ENCODE results near the gene ACADVL. TPM values are rescaled to one million over a fixed set of nuclear protein-coding genes. Genes with fewer than 3 reads are reported as not detected.

The ACADVL gene
- total RNA-seq, 1 donor from 2014 or later, result 354 TPM

DNA sequence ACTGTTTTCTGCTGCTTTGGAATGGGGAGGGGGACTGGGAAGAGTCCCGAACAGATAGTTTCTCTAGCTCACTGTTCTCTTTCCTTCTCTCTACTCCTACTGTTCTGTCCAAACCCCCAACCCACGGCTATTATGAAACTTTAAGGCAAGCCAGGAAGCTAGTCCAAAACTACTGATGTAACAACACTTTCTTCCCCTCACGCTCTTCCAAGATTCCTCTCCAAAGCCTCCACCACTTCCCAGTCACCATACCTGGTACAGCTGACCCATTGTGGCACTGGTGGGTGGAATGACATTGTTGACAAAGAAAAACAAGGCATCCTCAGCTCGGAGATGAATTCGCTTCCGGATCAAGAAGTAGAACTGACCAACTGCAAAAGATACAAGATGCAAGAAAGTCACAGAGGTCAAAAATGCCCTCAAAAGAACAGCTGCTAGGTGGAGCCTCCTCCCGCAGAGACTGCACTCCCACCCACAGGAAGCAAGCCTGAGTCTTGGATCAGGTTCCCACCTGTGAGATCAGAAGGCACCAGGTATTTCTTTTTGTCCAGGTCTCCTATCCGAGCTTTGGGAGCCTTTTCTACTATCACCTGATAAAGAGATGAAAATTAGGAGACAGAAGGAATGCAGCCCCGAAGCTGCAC, 21.5 kb downstream of the ACADVL start:
- Mint-ChIP-seq H3K4me1 (ENCODE audit: low read depth, unreplicated experiment) (peaks cover 21% of the 10 kb centered on the region), H3K4me3 (ENCODE audit: unreplicated experiment) (peak overlapping the region; percentile 94), H3K27ac (ENCODE audit: unreplicated experiment) (peak overlapping the region; percentile 98), H3K27me3 (ENCODE audit: low read depth, unreplicated experiment) (no peaks in the 10 kb centered on the region), H3K9me3 (ENCODE audit: unreplicated experiment) (no peaks in the 10 kb centered on the region), H3K36me3 (ENCODE audit: low read depth, unreplicated experiment) (peaks cover 6% of the 10 kb centered on the region)
- Histone ChIP-seq H3K27ac (ENCODE audit: low read depth, low read length) (peak overlapping the region; percentile 98), H3K9me3 (ENCODE audit: insufficient read depth, low read depth, low read length) (no peaks in the 10 kb centered on the region), H2AFZ (ENCODE audit: low read depth, low read length) (no peak overlapping the region), H3K36me3 (ENCODE audit: insufficient read depth, low read length) (peaks cover 33% of the 10 kb centered on the region), H3K4me2 (ENCODE audit: low read length) (peak overlapping the region; percentile 99), H4K20me1 (ENCODE audit: insufficient read depth, low read length) (peaks cover 23% of the 10 kb centered on the region), H3K4me3 (ENCODE audit: insufficient read depth, low read depth, low read length) (peak overlapping the region; percentile 92), H3K9ac (ENCODE audit: low read length) (peak overlapping the region; percentile 99), H3K27me3 (ENCODE audit: insufficient read depth, low read length) (no peaks in the 10 kb centered on the region), H3K79me2 (ENCODE audit: insufficient read depth, low read length) (peaks cover 63% of the 10 kb centered on the region), H3K4me1 (ENCODE audit: insufficient read depth, low read length) (peaks cover 29% of the 10 kb centered on the region)
- TF ChIP-seq, protein P1, sequence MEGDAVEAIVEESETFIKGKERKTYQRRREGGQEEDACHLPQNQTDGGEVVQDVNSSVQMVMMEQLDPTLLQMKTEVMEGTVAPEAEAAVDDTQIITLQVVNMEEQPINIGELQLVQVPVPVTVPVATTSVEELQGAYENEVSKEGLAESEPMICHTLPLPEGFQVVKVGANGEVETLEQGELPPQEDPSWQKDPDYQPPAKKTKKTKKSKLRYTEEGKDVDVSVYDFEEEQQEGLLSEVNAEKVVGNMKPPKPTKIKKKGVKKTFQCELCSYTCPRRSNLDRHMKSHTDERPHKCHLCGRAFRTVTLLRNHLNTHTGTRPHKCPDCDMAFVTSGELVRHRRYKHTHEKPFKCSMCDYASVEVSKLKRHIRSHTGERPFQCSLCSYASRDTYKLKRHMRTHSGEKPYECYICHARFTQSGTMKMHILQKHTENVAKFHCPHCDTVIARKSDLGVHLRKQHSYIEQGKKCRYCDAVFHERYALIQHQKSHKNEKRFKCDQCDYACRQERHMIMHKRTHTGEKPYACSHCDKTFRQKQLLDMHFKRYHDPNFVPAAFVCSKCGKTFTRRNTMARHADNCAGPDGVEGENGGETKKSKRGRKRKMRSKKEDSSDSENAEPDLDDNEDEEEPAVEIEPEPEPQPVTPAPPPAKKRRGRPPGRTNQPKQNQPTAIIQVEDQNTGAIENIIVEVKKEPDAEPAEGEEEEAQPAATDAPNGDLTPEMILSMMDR (IDR thresholded peaks at IDR 0.05; ENCODE audit: insufficient read depth, low read depth, low read length), result no peak
- no peak for TF ChIP-seq EZH2 (IDR thresholded peaks at IDR 0.05; ENCODE audit: insufficient read depth, low read length)
- DNase-seq (ENCODE audit: low read depth), result no peak
- FAIRE-seq, result no peak

DNA sequence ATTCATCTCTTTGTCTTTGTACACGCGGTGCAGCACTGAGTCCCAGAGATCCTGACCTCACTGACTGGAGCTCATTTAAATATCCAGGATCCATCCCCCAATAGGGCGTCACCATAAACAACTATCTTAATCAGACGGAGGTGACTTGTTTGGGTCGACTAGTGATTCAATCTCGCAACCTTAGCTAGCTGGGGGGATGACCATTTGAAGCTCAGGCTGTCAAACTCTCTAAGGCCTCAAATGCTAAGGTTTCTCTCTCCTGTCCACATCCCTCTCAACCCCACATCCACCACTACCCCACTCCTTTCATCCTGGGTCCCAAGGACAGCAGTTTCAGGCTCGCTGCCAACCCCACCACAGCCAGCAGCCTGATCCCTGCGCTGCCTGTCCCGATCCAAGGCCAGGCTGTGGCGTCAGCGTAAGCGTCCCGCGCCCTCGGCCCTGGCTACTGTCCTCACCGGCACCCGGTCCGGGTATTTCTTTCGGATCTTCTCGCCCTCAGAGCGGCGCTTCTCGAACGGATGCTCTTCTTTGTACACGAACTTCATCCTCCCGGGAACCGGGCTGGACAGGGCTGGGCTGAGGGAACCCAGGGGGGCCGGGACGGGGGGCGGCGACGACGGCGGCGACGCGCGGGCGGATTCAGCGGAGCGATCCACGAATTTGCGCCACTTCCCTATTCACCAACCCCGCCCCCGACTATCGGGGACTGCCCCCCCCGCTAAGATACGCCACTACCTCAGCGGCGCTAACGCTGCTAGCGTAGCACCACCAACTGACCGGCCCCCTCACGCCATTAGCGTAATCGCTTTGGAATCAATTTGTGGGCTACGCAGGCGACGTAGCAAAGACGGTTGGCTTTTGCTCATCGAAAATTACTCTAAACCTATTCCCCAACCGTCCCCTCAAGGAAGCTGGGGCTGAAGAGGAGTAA, 22.3 kb downstream of the ACADVL start, which contains the start of gene GABARAP:
Gene GABARAP, minus strand, starts transcription at position 667 of the 934 bp plus-strand sequence. Its CDS starts 119 bp downstream, at position 548.
- Histone ChIP-seq H3K27me3 (ENCODE audit: insufficient read depth, low read length) (no peaks in the 10 kb centered on the region), H3K4me3 (ENCODE audit: insufficient read depth, low read depth, low read length) (peak within 1 kb of the TSS; percentile 92), H3K79me2 (ENCODE audit: insufficient read depth, low read length) (peaks cover 63% of the 10 kb centered on the region), H3K36me3 (ENCODE audit: insufficient read depth, low read length) (peaks cover 28% of the 10 kb centered on the region), H3K9ac (ENCODE audit: low read length) (peak within 1 kb of the TSS; percentile 99), H3K27ac (ENCODE audit: low read depth, low read length) (peak within 1 kb of the TSS; percentile 98), H3K4me2 (ENCODE audit: low read length) (peak within 1 kb of the TSS; percentile 99), H3K9me3 (ENCODE audit: insufficient read depth, low read depth, low read length) (no peaks in the 10 kb centered on the region), H3K4me1 (ENCODE audit: insufficient read depth, low read length) (peaks cover 23% of the 10 kb centered on the region), H4K20me1 (ENCODE audit: insufficient read depth, low read length) (peaks cover 21% of the 10 kb centered on the region), H2AFZ (ENCODE audit: low read depth, low read length) (peak within 1 kb of the TSS; percentile 96)
- Mint-ChIP-seq H3K9me3 (ENCODE audit: unreplicated experiment) (no peaks in the 10 kb centered on the region), H3K27ac (ENCODE audit: unreplicated experiment) (peak within 1 kb of the TSS; percentile 98), H3K4me3 (ENCODE audit: unreplicated experiment) (peak within 1 kb of the TSS; percentile 94), H3K4me1 (ENCODE audit: low read depth, unreplicated experiment) (peaks cover 14% of the 10 kb centered on the region), H3K27me3 (ENCODE audit: low read depth, unreplicated experiment) (no peaks in the 10 kb centered on the region), H3K36me3 (ENCODE audit: low read depth, unreplicated experiment) (peaks cover 8% of the 10 kb centered on the region)
- TF ChIP-seq, protein P1 (IDR thresholded peaks at IDR 0.05; ENCODE audit: insufficient read depth, low read depth, low read length), result no peak
- TF ChIP-seq EZH2 (IDR thresholded peaks at IDR 0.05; ENCODE audit: insufficient read depth, low read length), result no peak
- DNase-seq (ENCODE audit: low read depth), result peak; percentile 82
- FAIRE-seq, result peak; percentile 76

Measured in astrocyte (in vitro differentiated cells and primary cell).